T-cell (primary cell): ENCODE data around the gene ZNF382. TPM values are rescaled to one million over a fixed set of nuclear protein-coding genes. Genes with fewer than 3 reads are reported as not detected.

Source experiments
- ATAC-seq, 4 experiments: fragments of 200-7000 bp in 3 of 4; fragments of 150-1000 bp in 1 of 4; cut with Tn5 transposase; replicated peaks in 1 of 4; 1 replicate in 3 of 4; 2 replicates in 1 of 4; pipeline ENCODE4 v1.10.0; 2021; ENCODE audit warnings: moderate library complexity in 3 of 4, mild to moderate bottlenecking in 2 of 4, moderate number of reproducible peaks in 1 of 4
- CTCF ChIA-PET, 2 donors: fragments of 300-600 bp; sonication (Branson Sonifier 250); formaldehyde crosslinking; loops; one replicate each; lab custom pipeline; 2022; ENCODE audit warnings: antibody characterized with exemption in 2 of 2; lab: Charles Lee
- POLR2A ChIA-PET, 2 donors: fragments of 300-600 bp; sonication (Branson Sonifier 250); formaldehyde crosslinking; loops; one replicate each; lab custom pipeline; 2022; ENCODE audit warnings: antibody characterized with exemption in 2 of 2; lab: Charles Lee
- DNase-seq, 35 experiments: peaks; one replicate each; pipeline versions ENCODE4 v3.0.0 to v3.0.0-alpha.2; 2013 to 2023
- H3K27ac ChIP-seq: one replicate; pipeline ENCODE4 v1.5.1; 2013; ENCODE audit warnings: low read length
- H3K27me3 ChIP-seq, 2 experiments: replicated peaks in 1 of 2; 1 replicate in 1 of 2; 2 replicates in 1 of 2; pipeline versions ENCODE4 v1.6.1 to v1.7.0; 2013; ENCODE audit warnings: low read length in 1 of 2, mixed read lengths in 1 of 2; ENCODE audit not compliant: control insufficient read depth in 2 of 2, insufficient read depth in 2 of 2; ENCODE audit errors: extremely low read depth in 1 of 2
- H3K36me3 ChIP-seq, 2 donors: 1 replicate in 1 of 2; 2 replicates in 1 of 2; pipeline versions ENCODE4 v1.6.1 to v1.7.0; 2013; ENCODE audit warnings: low read length in 1 of 2; ENCODE audit not compliant: control insufficient read depth in 2 of 2, insufficient read depth in 1 of 2; ENCODE audit errors: extremely low read depth in 1 of 2
- H3K4me1 ChIP-seq, 2 experiments: 1 replicate in 1 of 2; 2 replicates in 1 of 2; pipeline versions ENCODE4 v1.6.1 to v1.7.0; 2013; ENCODE audit warnings: low read length in 2 of 2, mixed read lengths in 1 of 2; ENCODE audit not compliant: insufficient read depth in 2 of 2, control insufficient read depth in 1 of 2; ENCODE audit errors: extremely low read depth in 1 of 2
- H3K4me3 ChIP-seq, 2 donors: 1 replicate in 1 of 2; 2 replicates in 1 of 2; pipeline versions ENCODE4 v1.5.1 to v1.7.0; 2013; ENCODE audit warnings: mild to moderate bottlenecking in 2 of 2, low read length in 1 of 2, moderate library complexity in 1 of 2; ENCODE audit not compliant: control insufficient read depth in 1 of 2; ENCODE audit errors: extremely low read depth in 1 of 2
- H3K9me3 ChIP-seq: 2 replicates; pipeline ENCODE4 v1.7.0; 2013
- H3K27ac Mint-ChIP-seq, 2 donors: one replicate each; pipeline ENCODE4 v1.8.0; 2020 to 2021; ENCODE audit warnings: mild to moderate bottlenecking in 2 of 2, mixed read lengths in 2 of 2
- H3K27me3 Mint-ChIP-seq, 2 donors: one replicate each; pipeline ENCODE4 v1.8.0; 2021 to 2022; ENCODE audit warnings: mixed read lengths in 2 of 2
- H3K36me3 Mint-ChIP-seq: one replicate; pipeline ENCODE4 v1.8.0; 2021; ENCODE audit warnings: mixed read lengths
- H3K4me1 Mint-ChIP-seq, 3 donors: one replicate each; pipeline ENCODE4 v1.8.0; 2020 to 2022; ENCODE audit warnings: mixed read lengths in 3 of 3, mild to moderate bottlenecking in 1 of 3
- H3K4me3 Mint-ChIP-seq, 3 donors: one replicate each; pipeline ENCODE4 v1.8.0; 2020 to 2022; ENCODE audit warnings: mild to moderate bottlenecking in 3 of 3, mixed read lengths in 3 of 3, moderate library complexity in 3 of 3
- H3K9me3 Mint-ChIP-seq, 3 donors: one replicate each; pipeline ENCODE4 v1.8.0; 2020 to 2022; ENCODE audit warnings: mixed read lengths in 3 of 3
- WGBS: methylation state at CpG from one replicate; pipeline ENCODE4 v1.1.5; 2013; ENCODE audit warnings: missing lambda C conversion rate; ENCODE audit not compliant: insufficient coverage; 5-methylcytosine and 5-hydroxymethylcytosine counted together
- total RNA-seq, 35 experiments: library from RNA in 6 of 35; stranded (reverse) in 6 of 35; fragments of 120-200 nt in 1 of 35; gene quantifications; one replicate each; pipeline versions ENCODE4 v1.2.1 to v1.2.4 and lab custom pipeline; 2013 to 2026

Gene ZNF382
- 10 to 100 TPM; 10.4 to 21.8 (median 18.6) TPM for total RNA-seq
- total RNA-seq (2013), result 15.5 TPM
- 5.5 to 34.3 (median 14.0) reads per million in 29 experiments for total RNA-seq (lab: John Stamatoyannopoulos, UW)

GRCh38 chr19:36605101-36605876, at the start of gene ZNF382:
TSS of gene ZNF382 (plus strand) at chr19:36605313. CDS start at chr19:36609915, 4,602 bp downstream.
- Mint-ChIP-seq H3K27ac (peak within 1 kb of the TSS; percentile 95), H3K27me3 (no peaks in the 10 kb centered on the region), H3K4me1 (peaks cover 27 to 30% (median 30%) of the 10 kb centered on the region in 3 donors), H3K4me3 (peak within 1 kb of the TSS; percentile 85 to 94 (median 91)), H3K9me3 (peaks cover 5 to 13% (median 10%) of the 10 kb centered on the region in 3 donors), H3K36me3 (peaks cover 37% of the 10 kb centered on the region)
- ATAC-seq (peak; percentile 79 to 86 (median 85)), DNase-seq (peak; percentile 68 to 89 (median 81))
- Histone ChIP-seq H3K27me3 (no peaks in the 10 kb centered on the region), H3K9me3 (no peaks in the 10 kb centered on the region), H3K4me1 (peaks cover 9 to 16% of the 10 kb centered on the region in 2 experiments), H3K27ac (peak within 1 kb of the TSS; percentile 99), H3K36me3 (peaks cover 4 to 7% of the 10 kb centered on the region in 2 donors), H3K4me3 (peak within 1 kb of the TSS; percentile 85 to 98)
- WGBS, result 2% methylated on average over 73 of the region's 73 CpGs
- ChIA-PET CTCF (interaction anchor here in 1 of 2 donors (0.6 to 1.4 kb wide), 2 partner anchors 36 to 77 kb away, joined by 3 to 5 read pairs; no protein-coding TSS in a partner anchor), POLR2A (interaction anchor here (0.5 to 1.8 kb wide), 5 partner anchors 10 to 311 kb away, joined by 3 to 10 read pairs (median 4); partner anchors contain the start of genes ZFP14 (in 1 of the 2) and ZNF529 (in 1 of the 2))

GRCh38 chr19:36564391-36564790, 40.7 kb upstream of the ZNF382 start:
- Mint-ChIP-seq H3K9me3 (peaks cover 19 to 61% (median 48%) of the 10 kb centered on the region in 3 donors), H3K27me3 (no peaks in the 10 kb centered on the region), H3K36me3 (peaks cover 89% of the 10 kb centered on the region), H3K4me3 (no peak overlapping the region), H3K27ac (no peak overlapping the region), H3K4me1 (peaks cover 5 to 26% (median 22%) of the 10 kb centered on the region in 3 donors)
- H3K9me3 ChIP-seq, result peaks cover 14% of the 10 kb centered on the region
- no peak for DNase-seq
- POLR2A ChIA-PET, result interaction anchor here in 1 of 2 donors (0.5 to 0.6 kb wide), 2 partner anchors 11 to 86 kb away, joined by 3 to 5 read pairs; no protein-coding TSS in a partner anchor
- CTCF ChIA-PET, result no interaction called here
- peaks cover 13 to 46% of the 10 kb centered on the region in 2 donors for H3K36me3 ChIP-seq
- no peak overlapping the region for H3K27ac ChIP-seq
- no peaks in the 10 kb centered on the region for H3K4me1 ChIP-seq
- WGBS, result no CpG with 5 or more reads among the region's 1 CpG
- no peak overlapping the region for H3K4me3 ChIP-seq
- peaks cover 0 to 4% of the 10 kb centered on the region in 2 experiments for H3K27me3 ChIP-seq
- ATAC-seq, result no peak

GRCh38 chr19:36572593-36573019, 32.5 kb upstream of the ZNF382 start:
- ChIA-PET POLR2A (interaction anchor here (1.0 to 2.0 kb wide), 4 partner anchors 33 to 277 kb away, joined by 3 to 10 read pairs (median 4); partner anchors contain the start of genes ZNF260 (in 1 of the 2), ZNF382 (in 1 of the 2) and ZNF566 (in 1 of the 2)), CTCF (no interaction called here)
- Mint-ChIP-seq H3K4me1 (peaks cover 43 to 54% (median 51%) of the 10 kb centered on the region in 3 donors), H3K27ac (peak overlapping the region; percentile 93 to 96), H3K9me3 (peaks cover 8 to 12% (median 12%) of the 10 kb centered on the region in 3 donors), H3K4me3 (peak overlapping the region; percentile 84 to 96 (median 87)), H3K36me3 (peaks cover 69% of the 10 kb centered on the region), H3K27me3 (no peaks in the 10 kb centered on the region)
- Histone ChIP-seq H3K4me1 (peaks cover 13 to 20% of the 10 kb centered on the region in 2 experiments), H3K27me3 (no peaks in the 10 kb centered on the region), H3K9me3 (peaks cover 9% of the 10 kb centered on the region), H3K4me3 (peak overlapping the region; percentile 94 to 96), H3K36me3 (peaks cover 4 to 36% of the 10 kb centered on the region in 2 donors), H3K27ac (peak overlapping the region; percentile 96)
- WGBS, result 7% methylated on average over 7 of the region's 11 CpGs
- DNase-seq (peak in 1 of 35 experiments; percentile 1), ATAC-seq (no peak)

GRCh38 chr19:36573020-36573894, 31.9 kb upstream of the ZNF382 start, which contains the start of gene ZNF529:
TSS of gene ZNF529 (minus strand) at chr19:36573292. CDS start at chr19:36572346, 946 bp downstream.
- Histone ChIP-seq H3K4me3 (peak within 1 kb of the TSS; percentile 94 to 96), H3K4me1 (peaks cover 13 to 20% of the 10 kb centered on the region in 2 experiments), H3K27ac (peak within 1 kb of the TSS; percentile 96), H3K9me3 (peaks cover 4% of the 10 kb centered on the region), H3K27me3 (no peaks in the 10 kb centered on the region), H3K36me3 (peaks cover 3 to 34% of the 10 kb centered on the region in 2 donors)
- H3K9me3 Mint-ChIP-seq, result peaks cover 4 to 7% (median 6%) of the 10 kb centered on the region in 3 donors
- no peaks in the 10 kb centered on the region for H3K27me3 Mint-ChIP-seq
- H3K27ac Mint-ChIP-seq, result peak within 1 kb of the TSS; percentile 93 to 96
- H3K4me1 Mint-ChIP-seq, result peaks cover 38 to 48% (median 46%) of the 10 kb centered on the region in 3 donors
- WGBS, result 1% methylated on average over 66 of the region's 66 CpGs
- DNase-seq (peak; percentile 71 to 93 (median 85)), ATAC-seq (peak; percentile 89 to 94 (median 93))
- ChIA-PET CTCF (interaction anchor here (0.5 to 0.6 kb wide), 2 partner anchors 10 to 17 kb away, joined by 3 to 7 read pairs; no protein-coding TSS in a partner anchor), POLR2A (interaction anchor here (0.5 to 2.0 kb wide), 6 partner anchors 32 to 363 kb away, joined by 3 to 10 read pairs (median 3); partner anchors contain the start of genes ZNF260 (in 1 of the 2), ZNF382 (in 1 of the 2), ZNF565 (in 1 of the 2) and ZNF566 (in 1 of the 2))
- peaks cover 64% of the 10 kb centered on the region for H3K36me3 Mint-ChIP-seq
- H3K4me3 Mint-ChIP-seq, result peak within 1 kb of the TSS; percentile 84 to 96 (median 87)

GRCh38 chr19:36573895-36574720, 31.0 kb upstream of the ZNF382 start:
- Histone ChIP-seq H3K27me3 (no peaks in the 10 kb centered on the region), H3K4me3 (peak overlapping the region; percentile 94 to 96), H3K27ac (peak overlapping the region; percentile 96), H3K4me1 (peaks cover 13 to 20% of the 10 kb centered on the region in 2 experiments), H3K9me3 (no peaks in the 10 kb centered on the region), H3K36me3 (peaks cover 7 to 31% of the 10 kb centered on the region in 2 donors)
- H3K36me3 Mint-ChIP-seq, result peaks cover 58% of the 10 kb centered on the region
- POLR2A ChIA-PET, result interaction anchor here in 1 of 2 donors (2.0 kb wide), 1 partner anchor 31 kb away, joined by 10 read pairs; the partner anchor contains the start of gene ZNF382
- no peak for ATAC-seq
- peak overlapping the region; percentile 84 to 96 (median 87) for H3K4me3 Mint-ChIP-seq
- no peaks in the 10 kb centered on the region for H3K27me3 Mint-ChIP-seq
- peaks cover under 1 to 7% (median 4%) of the 10 kb centered on the region in 3 donors for H3K9me3 Mint-ChIP-seq
- WGBS, result 28% methylated on average over 9 of the region's 18 CpGs
- CTCF ChIA-PET, result no interaction called here
- peaks cover 38 to 42% (median 40%) of the 10 kb centered on the region in 3 donors for H3K4me1 Mint-ChIP-seq
- H3K27ac Mint-ChIP-seq, result peak overlapping the region; percentile 93 to 96
- peak in 6 of 35 experiments; percentile 0 to 3 (median 2) for DNase-seq
